ENCODE data around the gene ABHD17B.

Gene ABHD17B

DNA sequence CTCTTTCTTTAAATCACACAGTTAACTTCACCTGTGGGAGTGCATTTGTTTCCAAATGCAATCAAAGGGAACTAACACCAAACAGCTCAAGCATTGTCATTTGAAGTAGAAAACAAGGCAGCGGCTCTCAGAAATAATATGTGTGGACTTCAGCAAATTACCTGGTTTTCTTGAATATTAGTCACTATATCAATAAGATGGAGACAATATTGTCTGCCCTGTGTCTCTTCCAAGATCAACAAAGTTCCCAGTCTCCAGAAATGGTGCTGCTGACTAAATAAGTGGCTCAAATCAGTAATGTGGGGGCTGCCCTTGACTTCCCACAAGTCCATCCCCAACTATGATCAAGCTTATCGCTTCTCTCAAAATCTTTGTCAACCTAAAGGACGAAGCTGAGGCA, 89.6 kb downstream of the ABHD17B start:
- no peak for DNase-seq

DNA sequence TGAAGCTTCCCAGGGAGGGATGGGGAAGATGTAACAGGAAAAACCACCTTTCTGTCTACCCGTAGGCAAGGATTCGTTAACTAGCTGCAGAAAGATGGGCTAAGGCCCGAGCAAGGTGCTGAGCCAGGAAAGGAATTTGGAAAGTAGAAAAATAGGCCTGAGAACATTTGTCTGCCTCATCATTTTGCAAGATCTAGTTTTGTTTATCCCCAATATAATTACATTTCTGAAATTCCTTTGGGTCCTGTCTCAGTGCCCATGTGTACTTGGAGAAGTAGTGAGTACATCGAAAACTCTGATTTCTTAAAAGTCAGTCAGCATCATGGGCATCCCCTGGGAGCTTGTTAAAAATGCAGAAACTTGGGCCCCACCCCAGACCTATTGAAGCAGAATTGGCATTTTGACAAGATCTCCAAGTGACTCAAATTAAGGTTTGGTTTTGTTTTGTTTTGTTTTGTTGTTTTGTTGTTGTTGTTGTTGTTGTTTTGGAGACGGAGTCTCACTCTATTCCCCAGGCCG, 90.5 kb downstream of the ABHD17B start:
- no peak for DNase-seq

DNA sequence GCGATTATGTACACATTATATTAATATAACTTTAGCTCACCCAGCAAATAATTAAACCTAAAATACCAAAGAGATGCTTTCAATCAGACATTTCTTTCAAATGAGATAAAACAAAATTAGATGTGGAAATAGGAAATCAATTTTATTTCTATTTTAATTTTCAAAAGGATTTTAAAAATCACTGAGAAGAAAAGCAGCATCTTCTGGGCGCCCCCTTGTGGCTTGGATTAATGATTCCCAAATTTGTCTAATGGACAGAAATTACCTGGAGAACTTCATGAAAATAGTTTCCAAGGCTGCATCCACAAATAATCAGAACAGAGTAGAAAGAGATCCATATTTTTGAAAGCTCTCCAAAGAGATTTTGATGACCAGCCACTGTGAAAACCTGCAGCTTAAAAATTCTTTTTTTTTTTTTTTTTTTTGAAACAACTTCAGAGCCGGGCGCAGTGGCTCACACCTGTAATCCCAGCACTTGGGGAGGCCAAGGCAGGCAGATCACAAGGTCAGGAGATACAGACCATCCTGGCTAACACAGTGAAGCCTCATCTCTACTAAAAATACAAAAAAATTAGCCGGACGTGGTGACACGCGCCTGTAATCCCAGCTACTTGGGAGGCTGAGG, 91.8 kb downstream of the ABHD17B start:
- DNase-seq: peak in 13 of 56 donors; percentile 1 to 52 (median 4)

DNA sequence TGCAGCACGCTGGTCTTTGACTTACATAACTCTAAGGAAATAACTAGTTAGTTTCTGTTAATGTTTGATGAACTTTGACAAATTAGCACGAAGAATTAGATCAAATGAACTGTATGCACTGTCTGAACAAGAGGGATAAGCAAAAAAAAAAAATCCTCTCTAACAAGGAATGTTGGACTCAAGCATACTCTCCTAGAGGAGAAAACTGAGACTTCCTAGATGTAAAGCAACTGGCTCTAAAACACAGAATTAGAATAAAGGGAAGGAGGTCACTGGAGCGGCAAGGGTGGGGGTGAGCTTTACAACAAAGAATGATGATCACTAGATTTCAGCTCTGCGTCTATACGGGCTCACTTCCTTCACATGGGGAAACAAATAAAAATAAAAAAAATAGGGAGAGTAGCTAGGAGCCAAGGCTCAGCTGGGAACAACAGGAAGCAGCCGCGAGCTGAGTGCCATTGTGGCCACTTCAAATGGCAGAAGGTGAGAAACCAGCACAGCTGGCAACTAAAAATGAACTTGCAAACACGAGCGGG, 94.0 kb downstream of the ABHD17B start:
- no peak for DNase-seq
